Stomach (tissue), 9 donors: ENCODE measurements around the gene GPBP1. TPM values are rescaled to one million over a fixed set of nuclear protein-coding genes. Genes with fewer than 3 reads are reported as not detected.

Experiments used
- DNase-seq, 2 donors: peaks; one replicate each; pipeline versions ENCODE4 v3.0.0 to v3.0.0-alpha.2; 2013 to 2019
- H3K27ac ChIP-seq, 5 donors: fragments of 200-600 bp in 4 of 5; sonication (generic) in 4 of 5; one replicate each; pipeline ENCODE4 v1.5.1; 2013 to 2019; ENCODE audit warnings: mild to moderate bottlenecking in 1 of 5, moderate library complexity in 1 of 5
- H3K27me3 ChIP-seq, 3 donors: fragments of 200-600 bp; sonication (generic); one replicate each; pipeline ENCODE4 v1.5.1; 2017 to 2019; ENCODE audit warnings: mixed run types in 1 of 3
- H3K36me3 ChIP-seq, 4 donors: fragments of 200-600 bp; sonication (generic); 1 replicate in 3 of 4; 2 replicates in 1 of 4; pipeline ENCODE4 v1.5.1; 2016 to 2019
- H3K4me1 ChIP-seq, 4 donors: fragments of 200-600 bp; sonication (generic); one replicate each; pipeline ENCODE4 v1.5.1; 2016 to 2019
- H3K4me3 ChIP-seq, 4 donors: fragments of 200-600 bp; sonication (generic) in 3 of 4; one replicate each; pipeline ENCODE4 v1.5.1; 2016 to 2019; ENCODE audit warnings: mild to moderate bottlenecking in 1 of 4
- H3K9me3 ChIP-seq, 4 donors: fragments of 200-600 bp; sonication (generic); one replicate each; pipeline ENCODE4 v1.5.1; 2016 to 2019
- CTCF ChIP-seq, 7 experiments: fragments of 450-650 bp in 4 of 7; fragments of 200-600 bp in 3 of 7; sonication (generic) in 3 of 7; IDR thresholded peaks; one replicate each; pipeline ENCODE4 v1.5.1; 2016 to 2019; ENCODE audit warnings: antibody characterized with exemption in 7 of 7, control low read depth in 2 of 7, mild to moderate bottlenecking in 1 of 7
- EP300 ChIP-seq: sonication (generic); formaldehyde crosslinking; IDR thresholded peaks from one replicate; pipeline ENCODE4 v1.6.1; 2017; ENCODE audit warnings: antibody characterized with exemption
- POLR2A ChIP-seq, 4 donors: fragments of 450-650 bp; IDR thresholded peaks; one replicate each; pipeline ENCODE4 v1.6.1; 2016; ENCODE audit warnings: antibody characterized with exemption in 4 of 4, control low read depth in 2 of 4, mild to moderate bottlenecking in 1 of 4, moderate library complexity in 1 of 4
- POLR2AphosphoS5 ChIP-seq, 3 donors: sonication (generic); formaldehyde crosslinking; IDR thresholded peaks; one replicate each; pipeline ENCODE4 v1.6.1; 2016; ENCODE audit warnings: antibody characterized with exemption in 3 of 3
- WGBS, 5 donors: extraction: QIAGEN DNeasy Blood & Tissue Kit in 3 of 5; methylation state at CpG; one replicate each; pipeline versions ENCODE4 v1.1.5 to v1.1.7; 2013 to 2018; 5-methylcytosine and 5-hydroxymethylcytosine counted together
- intact Hi-C: fragments of 100-400 bp; cut with DNase I; formaldehyde crosslinking; loops from one replicate; pipeline ENCODE4 v1.15.1; 2023; ENCODE audit warnings: low total_unique reads
- polyA plus RNA-seq, 3 donors: library from polyadenylated mRNA; stranded (reverse); fragments of 200-250 nt; gene quantifications; one replicate each; pipeline ENCODE4 v1.2.3, GENCODE V29; 2013
- small RNA-seq, 4 donors: library from RNA; depleted of rRNA; stranded (forward); fragments of <200 nt; gene quantifications; one replicate each; pipeline ENCODE3, GENCODE V24; 2016
- total RNA-seq, 5 donors: library from RNA; depleted of rRNA; stranded (reverse); fragments of >200 nt; gene quantifications; one replicate each; pipeline versions ENCODE4 v1.1.0 to v1.2.3, GENCODE V29; 2014 to 2016
- donor health status: healthy with polysubstance abuse.
- donor health status: Bipolar disorder and iron deficiency.
- donor health status: healthy.

GPBP1 gene
- total and polyA plus RNA-seq, 8 donors = 29.8 to 155 (median 54.6) TPM

- Histone ChIP-seq H3K9me3 (peaks cover 0 to 7% (median 0%) of the 10 kb centered on the region in 4 donors), H3K4me3 (no peak overlapping the region), H3K4me1 (peaks cover 0 to 9% (median 3%) of the 10 kb centered on the region in 4 donors), H3K27me3 (no peaks in the 10 kb centered on the region), H3K36me3 (no peaks in the 10 kb centered on the region), H3K27ac (no peak overlapping the region)
- WGBS, 5 donors = 61 to 76% (median 71%) methylated on average over 6 of the region's 6 CpGs
- TF ChIP-seq POLR2A (IDR thresholded peaks at IDR 0.05) (no peak), CTCF (IDR thresholded peaks at IDR 0.05) (no peak), EP300 (no peak), POLR2AphosphoS5 (IDR thresholded peaks at IDR 0.05) (no peak)
- no peak for DNase-seq
- intact Hi-C loops = no loop called here
Measured at GRCh38 chr5:57311921-57312735, 138.3 kb downstream of the GPBP1 start.

GRCh38 chr5:57313716-57314115 is 139.9 kb downstream of the GPBP1 start:
- peaks cover 0 to 10% (median 7%) of the 10 kb centered on the region in 4 donors for H3K4me1 ChIP-seq
- intact Hi-C loops = no loop called here
- no peak overlapping the region for H3K27ac ChIP-seq
- no peak for DNase-seq
- H3K4me3 ChIP-seq = no peak overlapping the region
- no peaks in the 10 kb centered on the region for H3K36me3 ChIP-seq
- TF ChIP-seq CTCF (IDR thresholded peaks at IDR 0.05) (no peak), POLR2A (IDR thresholded peaks at IDR 0.05) (no peak), EP300 (no peak), POLR2AphosphoS5 (IDR thresholded peaks at IDR 0.05) (no peak)
- 89 to 95% (median 93%) methylated on average over 3 of the region's 3 CpGs for WGBS, 5 donors
- H3K27me3 ChIP-seq = no peaks in the 10 kb centered on the region
- H3K9me3 ChIP-seq = peaks cover 0 to 7% (median 0%) of the 10 kb centered on the region in 4 donors

Small RNA genes lying within 50 kb of the gene (small RNA-seq; reads per million reads assigned to genes)
- gene RF00019 = 0 reads per million in 4 donors

Other genes starting within 250 kb of the GPBP1 start
- 10 to 100 TPM in 4 of 5 donors, 1 to 10 TPM in 1; 6.8 to 30.8 (median 16.8) TPM for gene MIER3, start 221.9 kb upstream of the GPBP1 start, total RNA-seq
- 1 to 10 TPM; 3.9 to 6.0 (median 4.4) TPM for gene MIER3, start 221.9 kb upstream of the GPBP1 start, polyA plus RNA-seq